Heart right ventricle (tissue), 16 donors: Measurements from ENCODE around the gene PTPN12. TPM values are rescaled to one million over a fixed set of nuclear protein-coding genes. Genes with fewer than 3 reads are reported as not detected.

Experiments
- ATAC-seq, 8 donors: fragments of 200-7000 bp; cut with Tn5 transposase; one replicate each; pipeline ENCODE4 v1.9.1; 2020; ENCODE audit warnings: mild to moderate bottlenecking in 8 of 8, moderate library complexity in 8 of 8, moderate number of reproducible peaks in 1 of 8
- DNase-seq, 2 donors: peaks; one replicate each; pipeline ENCODE4 v3.0.0-alpha.2; 2020
- H3K27ac ChIP-seq, 10 donors: fragments of 200-600 bp; sonication (generic) in 2 of 10; one replicate each; pipeline versions ENCODE4 v1.5.0 to v1.8.0; 2020 to 2022; ENCODE audit warnings: mild to moderate bottlenecking in 3 of 10
- H3K27me3 ChIP-seq, 7 donors: fragments of 200-600 bp; one replicate each; pipeline ENCODE4 v1.8.0; 2021 to 2022; ENCODE audit warnings: mild to moderate bottlenecking in 2 of 7
- H3K36me3 ChIP-seq, 9 donors: fragments of 200-600 bp; sonication (generic) in 1 of 9; one replicate each; pipeline versions ENCODE4 v1.5.0 to v1.8.0; 2020 to 2022; ENCODE audit warnings: mild to moderate bottlenecking in 2 of 9
- H3K4me1 ChIP-seq, 9 donors: fragments of 200-600 bp; sonication (generic) in 1 of 9; one replicate each; pipeline versions ENCODE4 v1.5.0 to v1.8.0; 2020 to 2022; ENCODE audit warnings: mild to moderate bottlenecking in 4 of 9
- H3K4me3 ChIP-seq, 10 donors: fragments of 200-600 bp; sonication (generic) in 2 of 10; one replicate each; pipeline versions ENCODE4 v1.5.0 to v1.8.0; 2020 to 2022; ENCODE audit warnings: mild to moderate bottlenecking in 7 of 10, moderate library complexity in 2 of 10
- H3K9me3 ChIP-seq, 11 donors: fragments of 200-600 bp in 10 of 11; sonication (generic) in 2 of 11; one replicate each; pipeline versions ENCODE4 v1.5.0 to v1.8.0; 2013 to 2022; ENCODE audit warnings: mild to moderate bottlenecking in 2 of 11, control low read depth in 1 of 11, moderate library complexity in 1 of 11
- WGBS, 2 donors: extraction: QIAGEN DNeasy Blood & Tissue Kit; methylation state at CpG; one replicate each; pipeline ENCODE4 v1.1.7; 2013; ENCODE audit warnings: inconsistent platforms in 1 of 2; 5-methylcytosine and 5-hydroxymethylcytosine counted together
- intact Hi-C, 10 donors: fragments of 100-400 bp; cut with DNase I; formaldehyde crosslinking; loops; one replicate each; pipeline versions ENCODE4 v1.11.1 to v1.14.2; 2022
- polyA plus RNA-seq, 2 donors: library from polyadenylated mRNA; stranded (reverse); fragments of 200-250 nt; gene quantifications; one replicate each; pipeline ENCODE4 v1.2.3, GENCODE V29; 2013
- total RNA-seq, 10 donors: library from RNA; stranded (reverse); fragmentation: NEBNext Ultra II Directional in 3 of 10; extraction: Animal tissue kit (Norgen Biotek cat#: 25700) in 3 of 10; gene quantifications; one replicate each; pipeline versions ENCODE4 v1.2.1 to v1.2.4, GENCODE V29; 2021 to 2023
- TF ChIP-seq, protein P1 (sequence below), 9 donors: fragments of 200-600 bp; sonication (generic) in 2 of 9; IDR thresholded peaks; one replicate each; pipeline versions ENCODE4 v1.5.0 to v1.8.0; 2021 to 2022; ENCODE audit warnings: antibody characterized with exemption in 9 of 9, mild to moderate bottlenecking in 5 of 9, moderate library complexity in 1 of 9
- donor health status: Arrhythmogenic right ventricular cardiomyopathy.
- donor health status: ischemic (EF 13 %, LVEDD 7.1; RV severe dilation, severe dysfunction).
- donor health status: healthy with polysubstance abuse.
- donor health status: DM: no; HTN: yes; CAD: no.
- donor health status: DM: no; HTN: no; CAD: no.
- donor health status: ischemic (EF 25% LVEDD 6.9; RV normal size, moderate dysfunction).
- donor health status: ischemic (EF 25% LVEDD 5.7; RV mildly dilated, moderate dysfunction).
- donor health status: healthy.
- donor health status: DM: yes; HTN: yes; CAD: no.
- donor health status: Ischemic cardiomyopathy.
- donor health status: ischemic (EF 35%, LVEDD 5.7; RV mildly dilated, moderate dysfunction).
- donor health status: nonischemic (EF 11% LVEDD 7.7; RV severe dilation, severe dysfunction).
- donor health status: DM: yes; HTN: yes; CAD: no.
- donor health status: PGD.
- donor health status: ischemic (EF 29% LVEDD 5.4; RV normal size, mild dysfunction).
- donor health status: nonischemic (EF 23%, LVEDD 6.1; RV moderate dilation, normal function).

PTPN12 gene
- total and polyA plus RNA-seq, 12 donors: 24.0 to 64.5 (median 42.6) TPM

DNA sequence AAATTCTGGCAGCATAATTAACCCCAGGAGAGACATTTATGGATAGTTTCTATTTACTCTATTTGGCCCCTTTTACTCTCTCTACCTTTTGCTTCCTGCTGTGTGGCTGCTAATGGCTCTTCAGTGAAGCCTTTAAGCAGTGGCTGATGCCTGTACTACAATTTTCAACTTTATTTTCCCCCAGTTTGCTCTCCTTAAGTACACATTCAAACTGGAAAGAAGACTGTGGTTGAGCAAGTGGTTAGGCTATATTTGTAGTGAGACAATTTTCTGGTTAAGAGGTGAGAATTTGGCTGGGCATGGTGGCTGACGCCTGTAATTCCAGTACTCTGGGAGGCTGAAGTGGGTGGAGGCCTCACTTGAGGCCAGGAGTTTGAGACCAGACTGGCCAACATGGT is 150.7 kb downstream of the PTPN12 start:
- TF ChIP-seq, protein P1, sequence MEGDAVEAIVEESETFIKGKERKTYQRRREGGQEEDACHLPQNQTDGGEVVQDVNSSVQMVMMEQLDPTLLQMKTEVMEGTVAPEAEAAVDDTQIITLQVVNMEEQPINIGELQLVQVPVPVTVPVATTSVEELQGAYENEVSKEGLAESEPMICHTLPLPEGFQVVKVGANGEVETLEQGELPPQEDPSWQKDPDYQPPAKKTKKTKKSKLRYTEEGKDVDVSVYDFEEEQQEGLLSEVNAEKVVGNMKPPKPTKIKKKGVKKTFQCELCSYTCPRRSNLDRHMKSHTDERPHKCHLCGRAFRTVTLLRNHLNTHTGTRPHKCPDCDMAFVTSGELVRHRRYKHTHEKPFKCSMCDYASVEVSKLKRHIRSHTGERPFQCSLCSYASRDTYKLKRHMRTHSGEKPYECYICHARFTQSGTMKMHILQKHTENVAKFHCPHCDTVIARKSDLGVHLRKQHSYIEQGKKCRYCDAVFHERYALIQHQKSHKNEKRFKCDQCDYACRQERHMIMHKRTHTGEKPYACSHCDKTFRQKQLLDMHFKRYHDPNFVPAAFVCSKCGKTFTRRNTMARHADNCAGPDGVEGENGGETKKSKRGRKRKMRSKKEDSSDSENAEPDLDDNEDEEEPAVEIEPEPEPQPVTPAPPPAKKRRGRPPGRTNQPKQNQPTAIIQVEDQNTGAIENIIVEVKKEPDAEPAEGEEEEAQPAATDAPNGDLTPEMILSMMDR (IDR thresholded peaks at IDR 0.05): no peak
- H3K4me1 ChIP-seq: peaks cover 0 to 27% (median 13%) of the 10 kb centered on the region in 9 donors
- WGBS, 2 donors: 96 to 100% methylated on average over 1 of the region's 1 CpG

More for the DNA sequence above, 150.7 kb downstream of the PTPN12 start:
- intact Hi-C loops: no loop called here
- no peak overlapping the region for H3K27ac ChIP-seq
- ATAC-seq (no peak), DNase-seq (no peak)
- no peak overlapping the region for H3K4me3 ChIP-seq
- no peaks in the 10 kb centered on the region for H3K27me3 ChIP-seq
- H3K36me3 ChIP-seq: peaks cover 0 to 23% (median 0%) of the 10 kb centered on the region in 9 donors
- no peaks in the 10 kb centered on the region for H3K9me3 ChIP-seq

Other genes starting within 250 kb of the PTPN12 start
- gene GSAP, start 120.9 kb upstream of the PTPN12 start, total RNA-seq: 10 to 100 TPM in 3 of 10 donors, 1 to 10 TPM in 7; 5.2 to 13.5 (median 7.9) TPM
- 10 to 100 TPM in 1 of 2 donors, 1 to 10 TPM in 1; 1.7 to 23.7 TPM for gene GSAP, start 120.9 kb upstream of the PTPN12 start, polyA plus RNA-seq
- gene RSBN1L, start 159.2 kb downstream of the PTPN12 start, total RNA-seq: 10 to 100 TPM in 4 of 10 donors, 1 to 10 TPM in 6; 7.7 to 11.8 (median 10.0) TPM
- gene RSBN1L, start 159.2 kb downstream of the PTPN12 start, polyA plus RNA-seq: 1 to 10 TPM; 3.3 to 9.2 TPM